Tibial nerve (tissue), 4 donors: Measurements from ENCODE around the gene MALRD1.

Experiments
- CTCF ChIP-seq, 5 experiments: fragments of 200-600 bp in 3 of 5; fragments of 450-650 bp in 2 of 5; sonication (generic) in 3 of 5; IDR thresholded peaks; one replicate each; pipeline ENCODE4 v1.5.1; 2016 to 2019; ENCODE audit warnings: antibody characterized with exemption in 5 of 5, mild to moderate bottlenecking in 3 of 5, moderate library complexity in 2 of 5
- EP300 ChIP-seq, 2 donors: sonication (generic); formaldehyde crosslinking; IDR thresholded peaks; one replicate each; pipeline ENCODE4 v1.6.1; 2017; ENCODE audit warnings: antibody characterized with exemption in 2 of 2, mild to moderate bottlenecking in 1 of 2

GRCh38 chr10:19451937-19452336 is 403.3 kb downstream of the MALRD1 start:
- no peak for TF ChIP-seq CTCF (IDR thresholded peaks at IDR 0.05)
- no peak for TF ChIP-seq EP300 (IDR thresholded peaks at IDR 0.05)
